B cell (primary cell): ENCODE measurements around the gene CTRB1.

ENCODE experiments used
- EZH2 ChIP-seq: IDR thresholded peaks from 2 replicates; pipeline ENCODE4 v1.6.1; 2012; ENCODE audit warnings: borderline replicate concordance, low read depth, mild to moderate bottlenecking, moderate library complexity, low read length; ENCODE audit not compliant: insufficient read depth, poor library complexity, severe bottlenecking
- TF ChIP-seq, protein P1 (sequence below): fragments of 200-600 bp; IDR thresholded peaks from one replicate; pipeline ENCODE4 v1.8.0; 2022; ENCODE audit warnings: antibody characterized with exemption, mild to moderate bottlenecking

DNA sequence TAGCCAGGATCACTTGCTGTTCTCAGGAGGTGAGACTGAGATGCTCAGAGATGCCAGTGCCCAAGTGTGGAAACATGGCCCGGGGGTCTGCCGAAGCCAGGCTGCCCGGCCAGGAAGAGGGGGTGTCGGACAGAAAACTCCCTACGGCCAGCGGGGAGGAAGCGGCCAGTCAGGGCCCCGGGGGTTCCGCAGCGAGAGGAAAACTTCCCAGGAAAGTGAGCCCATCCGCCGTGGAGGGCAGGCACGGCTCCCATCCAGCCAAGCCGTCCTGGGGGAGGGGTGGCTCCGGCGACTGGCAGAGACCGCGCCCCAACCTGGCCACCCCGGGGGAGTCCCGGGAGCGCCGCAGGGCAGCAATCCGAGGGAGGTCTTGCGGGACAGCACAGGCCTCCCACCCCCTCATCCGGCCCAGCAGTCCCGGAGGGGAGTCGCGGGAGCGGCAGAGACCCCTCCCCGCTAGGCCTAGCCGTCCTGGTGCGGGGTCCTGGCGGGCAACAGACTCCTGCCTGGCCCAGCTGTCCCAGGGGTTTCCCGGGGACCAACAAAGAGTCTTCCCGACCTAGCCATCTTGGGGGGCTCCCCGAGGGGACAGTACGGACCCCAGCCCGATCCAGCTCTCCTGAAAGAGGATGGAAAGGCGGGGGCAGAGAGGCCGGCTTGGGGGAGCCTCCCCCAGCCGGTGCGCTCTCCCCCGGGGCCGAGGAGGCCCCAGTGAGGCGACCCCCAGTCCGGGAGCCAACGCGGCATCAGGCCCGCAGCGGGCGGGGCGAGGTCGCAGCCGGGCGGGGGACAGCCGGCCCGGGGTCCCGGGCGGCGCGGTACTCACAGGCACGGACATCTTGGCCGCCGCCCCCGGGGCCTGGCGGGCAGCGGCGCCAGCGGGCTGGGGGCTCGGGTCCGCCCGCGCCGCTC, 46.5 kb downstream of the CTRB1 start:
- TF ChIP-seq, protein P1, sequence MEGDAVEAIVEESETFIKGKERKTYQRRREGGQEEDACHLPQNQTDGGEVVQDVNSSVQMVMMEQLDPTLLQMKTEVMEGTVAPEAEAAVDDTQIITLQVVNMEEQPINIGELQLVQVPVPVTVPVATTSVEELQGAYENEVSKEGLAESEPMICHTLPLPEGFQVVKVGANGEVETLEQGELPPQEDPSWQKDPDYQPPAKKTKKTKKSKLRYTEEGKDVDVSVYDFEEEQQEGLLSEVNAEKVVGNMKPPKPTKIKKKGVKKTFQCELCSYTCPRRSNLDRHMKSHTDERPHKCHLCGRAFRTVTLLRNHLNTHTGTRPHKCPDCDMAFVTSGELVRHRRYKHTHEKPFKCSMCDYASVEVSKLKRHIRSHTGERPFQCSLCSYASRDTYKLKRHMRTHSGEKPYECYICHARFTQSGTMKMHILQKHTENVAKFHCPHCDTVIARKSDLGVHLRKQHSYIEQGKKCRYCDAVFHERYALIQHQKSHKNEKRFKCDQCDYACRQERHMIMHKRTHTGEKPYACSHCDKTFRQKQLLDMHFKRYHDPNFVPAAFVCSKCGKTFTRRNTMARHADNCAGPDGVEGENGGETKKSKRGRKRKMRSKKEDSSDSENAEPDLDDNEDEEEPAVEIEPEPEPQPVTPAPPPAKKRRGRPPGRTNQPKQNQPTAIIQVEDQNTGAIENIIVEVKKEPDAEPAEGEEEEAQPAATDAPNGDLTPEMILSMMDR, result no peak
- no peak for TF ChIP-seq EZH2
